ENCODE data around the gene ZAP70.
"Not testable (repeated sequence)": the region's sequence is repeated elsewhere in the genome, so short reads cannot be mapped to it uniquely, and the experiment has no call there.

Gene ZAP70

GRCh38 chr2:97707362-97708047 is 5.9 kb upstream of the ZAP70 start:
- H3K9me3 Mint-ChIP-seq, result no peaks in the 10 kb centered on the region
- H3K4me3 Mint-ChIP-seq, result no peak overlapping the region
- ATAC-seq, result no peak
- peaks cover 28% of the 10 kb centered on the region for H3K4me1 Mint-ChIP-seq
- no peak overlapping the region for H3K27ac Mint-ChIP-seq
- H3K36me3 Mint-ChIP-seq, result no peaks in the 10 kb centered on the region
- DNase-seq (ENCODE audit: low spot score in 2 of 2), result no peak

DNA sequence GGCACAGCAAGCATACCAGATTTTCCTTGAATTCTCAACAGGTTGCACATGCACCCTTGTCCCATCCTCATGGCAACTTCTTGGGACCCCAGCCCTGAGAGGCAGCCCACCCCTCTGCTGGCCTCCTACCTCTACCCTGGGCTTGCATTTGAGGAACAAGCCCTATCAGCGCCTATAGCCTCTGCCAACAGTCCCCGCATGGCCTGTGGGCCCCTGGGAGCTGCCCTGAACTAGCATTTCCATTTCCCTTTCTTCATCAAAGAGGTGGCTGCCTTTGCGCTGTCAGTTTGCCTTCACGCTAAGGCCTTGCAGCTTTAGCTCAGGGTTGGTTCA is 5.4 kb upstream of the ZAP70 start:
- H3K36me3 Mint-ChIP-seq, result no peaks in the 10 kb centered on the region
- H3K4me1 Mint-ChIP-seq, result peaks cover 33% of the 10 kb centered on the region
- H3K9me3 Mint-ChIP-seq, result no peaks in the 10 kb centered on the region
- no peak overlapping the region for H3K27ac Mint-ChIP-seq
- H3K4me3 Mint-ChIP-seq, result no peak overlapping the region
- ATAC-seq, result no peak
- no peak for DNase-seq (ENCODE audit: low spot score in 2 of 2)

DNA sequence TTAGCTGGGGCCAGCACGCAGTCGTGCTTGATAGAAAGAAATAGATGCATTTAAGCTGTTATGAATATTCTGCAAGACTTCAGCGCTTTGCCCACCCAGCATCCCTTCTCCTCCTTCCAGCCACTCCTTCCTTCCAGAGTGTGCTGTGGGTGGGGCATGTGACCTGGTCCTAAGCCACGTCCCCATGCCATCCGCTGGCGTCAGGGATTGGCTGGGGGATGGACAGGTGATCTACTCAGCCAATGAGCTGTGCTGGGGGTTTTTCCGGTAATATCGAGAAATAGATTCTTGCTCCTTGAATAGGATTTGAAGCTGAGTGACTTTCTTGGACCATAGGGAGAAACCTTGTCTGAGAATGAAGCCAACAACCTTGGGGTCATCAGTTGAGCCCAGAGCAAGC is 4.8 kb upstream of the ZAP70 start:
- Mint-ChIP-seq H3K4me1 (peaks cover 39% of the 10 kb centered on the region), H3K36me3 (peaks cover 4% of the 10 kb centered on the region), H3K27ac (no peak overlapping the region), H3K9me3 (no peaks in the 10 kb centered on the region), H3K4me3 (no peak overlapping the region)
- ATAC-seq (no peak), DNase-seq (ENCODE audit: low spot score in 2 of 2) (no peak)

- Mint-ChIP-seq H3K36me3 (peaks cover 31% of the 10 kb centered on the region), H3K4me3 (peak overlapping the region; percentile 93), H3K27ac (peak overlapping the region; percentile 99), H3K9me3 (no peaks in the 10 kb centered on the region), H3K4me1 (peaks cover 66% of the 10 kb centered on the region)
- no peak for ATAC-seq
- no peak for DNase-seq (ENCODE audit: low spot score in 2 of 2)
Measured at GRCh38 chr2:97711394-97711711, 2.0 kb upstream of the ZAP70 start.

DNA sequence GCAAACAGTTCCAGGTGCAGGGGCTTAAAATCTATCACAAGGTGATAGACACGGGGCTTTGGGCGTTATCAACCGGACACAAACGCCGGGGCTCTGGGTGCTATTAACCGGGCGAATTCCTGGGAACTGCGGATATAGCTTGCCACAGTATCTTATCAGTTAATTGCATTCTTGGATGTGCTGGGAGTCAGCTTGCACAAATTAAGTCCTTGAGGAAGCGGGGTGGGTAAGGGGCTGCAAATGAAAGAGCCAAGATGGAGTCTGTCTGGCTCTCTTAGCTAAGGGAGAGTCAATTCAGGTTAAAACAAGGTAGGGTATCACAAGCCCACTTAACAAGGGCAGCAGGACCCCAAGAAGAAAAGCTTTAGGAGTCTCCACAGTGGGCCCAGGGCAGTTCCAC is 1.2 kb upstream of the ZAP70 start:
- Mint-ChIP-seq H3K4me1 (peaks cover 75% of the 10 kb centered on the region), H3K27ac (peak overlapping the region; percentile 99)
- ATAC-seq, result not testable (repeated sequence)

GRCh38 chr2:97712693-97713295 is 582 bp upstream of the ZAP70 start:
- peak overlapping the region; percentile 93 for H3K4me3 Mint-ChIP-seq
- H3K4me1 Mint-ChIP-seq, result peaks cover 81% of the 10 kb centered on the region
- peak overlapping the region; percentile 99 for H3K27ac Mint-ChIP-seq
- ATAC-seq (peak; percentile 47), DNase-seq (ENCODE audit: low spot score in 2 of 2) (peak; percentile 26 to 63)
- no peaks in the 10 kb centered on the region for H3K9me3 Mint-ChIP-seq
- H3K36me3 Mint-ChIP-seq, result peaks cover 46% of the 10 kb centered on the region

More for the DNA sequence above, 1.2 kb upstream of the ZAP70 start:
- H3K4me3 Mint-ChIP-seq, result peak overlapping the region; percentile 93
- DNase-seq (ENCODE audit: low spot score in 2 of 2); H3K9me3 Mint-ChIP-seq: not testable (repeated sequence)
- H3K36me3 Mint-ChIP-seq, result peaks cover 40% of the 10 kb centered on the region

GRCh38 chr2:97714084-97714949 is 941 bp downstream of the ZAP70 start:
- H3K36me3 Mint-ChIP-seq, result peaks cover 61% of the 10 kb centered on the region
- H3K4me3 Mint-ChIP-seq, result peak overlapping the region; percentile 93
- ATAC-seq (peak; percentile 57), DNase-seq (ENCODE audit: low spot score in 2 of 2) (peak in 1 of 2 donors; percentile 70)
- no peaks in the 10 kb centered on the region for H3K9me3 Mint-ChIP-seq
- H3K4me1 Mint-ChIP-seq, result peaks cover 96% of the 10 kb centered on the region
- peak overlapping the region; percentile 99 for H3K27ac Mint-ChIP-seq

DNA sequence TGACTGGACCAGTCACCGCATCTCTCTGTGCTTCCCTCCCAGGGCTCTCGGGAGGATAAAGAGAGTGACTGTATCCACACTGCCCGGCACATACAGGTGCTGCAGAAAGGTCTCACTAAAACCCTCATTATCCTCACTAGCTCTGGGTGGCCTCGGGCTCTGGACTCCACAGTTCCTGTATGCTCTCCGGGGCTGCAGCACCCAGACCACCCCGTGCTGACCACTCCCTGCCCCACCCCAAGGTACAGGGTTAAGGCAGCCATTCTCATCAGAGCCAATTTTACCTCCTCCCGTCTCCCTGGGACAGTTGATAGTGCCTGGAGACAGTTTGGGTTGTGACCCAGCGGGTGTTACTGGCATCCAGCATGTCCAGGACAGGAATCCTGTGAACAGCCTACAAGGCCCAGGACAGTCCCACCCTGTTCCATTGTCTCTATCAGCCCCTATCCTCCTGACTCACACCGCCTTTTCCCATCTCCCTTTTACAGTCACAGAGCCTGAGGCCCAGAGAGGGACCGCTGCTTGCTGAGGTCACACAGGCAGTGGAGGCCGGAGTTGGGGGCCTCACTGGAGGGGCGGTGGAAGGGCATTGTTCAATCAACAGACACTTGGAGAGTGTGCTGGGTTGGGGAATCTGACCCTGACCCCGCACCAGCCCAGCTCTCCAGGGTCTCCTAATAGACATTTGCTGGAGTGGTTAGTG is 1.7 kb downstream of the ZAP70 start:
- H3K27ac Mint-ChIP-seq, result peak overlapping the region; percentile 99
- H3K36me3 Mint-ChIP-seq, result peaks cover 69% of the 10 kb centered on the region
- H3K9me3 Mint-ChIP-seq, result no peaks in the 10 kb centered on the region
- H3K4me1 Mint-ChIP-seq, result peaks cover 98% of the 10 kb centered on the region
- H3K4me3 Mint-ChIP-seq, result peak overlapping the region; percentile 93
- ATAC-seq, result no peak
- no peak for DNase-seq (ENCODE audit: low spot score in 2 of 2)

- peak overlapping the region; percentile 99 for H3K27ac Mint-ChIP-seq
- H3K36me3 Mint-ChIP-seq, result peaks cover 79% of the 10 kb centered on the region
- H3K4me1 Mint-ChIP-seq, result peaks cover 97% of the 10 kb centered on the region
- ATAC-seq, result no peak
- H3K4me3 Mint-ChIP-seq, result peak overlapping the region; percentile 93
- no peak for DNase-seq (ENCODE audit: low spot score in 2 of 2)
- no peaks in the 10 kb centered on the region for H3K9me3 Mint-ChIP-seq
Measured at GRCh38 chr2:97715951-97716694, 2.7 kb downstream of the ZAP70 start.

DNA sequence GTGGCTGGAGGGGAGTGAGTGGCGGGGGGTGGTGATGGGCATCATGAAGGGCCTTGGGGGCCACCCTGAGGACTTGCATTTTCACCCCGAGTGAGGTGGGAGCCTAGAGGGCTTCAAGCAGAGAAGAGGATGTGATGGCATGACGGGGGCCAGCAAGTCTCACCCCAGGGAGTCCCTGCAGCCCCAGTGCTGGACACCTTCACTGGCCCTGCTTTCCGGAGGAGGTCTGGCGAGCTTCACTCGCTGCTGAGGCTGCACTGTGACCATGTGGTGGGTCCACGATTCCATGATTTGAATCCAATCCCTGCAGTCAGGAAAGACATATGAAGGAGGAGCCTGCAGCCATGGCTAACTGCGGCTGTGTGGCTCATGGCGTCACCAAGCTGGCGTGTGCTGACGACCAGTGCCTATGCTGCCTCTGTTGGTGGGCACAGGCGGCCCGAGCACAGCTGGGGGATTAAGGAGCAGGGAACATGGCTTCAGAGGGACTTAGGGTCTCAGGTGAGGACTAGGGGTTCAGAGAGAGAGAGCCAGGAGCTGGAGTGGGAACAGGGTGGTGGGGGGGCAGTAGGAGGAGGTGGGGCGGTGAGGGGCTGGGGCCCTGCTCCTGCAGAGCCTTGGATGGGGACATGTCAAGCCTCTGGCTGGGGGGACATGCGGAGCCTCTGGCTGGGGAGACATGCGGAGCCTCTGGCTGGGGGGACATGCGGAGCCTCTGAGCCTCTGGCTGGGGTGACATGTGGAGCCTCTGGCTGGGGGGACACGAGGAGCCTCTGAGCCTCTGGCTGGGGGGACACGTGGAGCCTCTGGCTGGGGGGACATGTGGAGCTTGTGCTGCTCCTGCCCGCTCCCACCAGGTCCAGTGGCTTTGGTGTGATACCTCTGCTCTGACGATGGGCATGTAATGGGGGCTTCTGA is 3.6 kb downstream of the ZAP70 start:
- Mint-ChIP-seq H3K4me3 (peak overlapping the region; percentile 93), H3K27ac (peak overlapping the region; percentile 99), H3K4me1 (peaks cover 91% of the 10 kb centered on the region), H3K9me3 (no peaks in the 10 kb centered on the region), H3K36me3 (peaks cover 87% of the 10 kb centered on the region)
- DNase-seq (ENCODE audit: low spot score in 2 of 2), result no peak
- ATAC-seq, result no peak

GRCh38 chr2:97717613-97717995 is 4.2 kb downstream of the ZAP70 start:
- Mint-ChIP-seq H3K4me3 (peak overlapping the region; percentile 93), H3K4me1 (peaks cover 91% of the 10 kb centered on the region), H3K36me3 (peaks cover 94% of the 10 kb centered on the region)

DNA sequence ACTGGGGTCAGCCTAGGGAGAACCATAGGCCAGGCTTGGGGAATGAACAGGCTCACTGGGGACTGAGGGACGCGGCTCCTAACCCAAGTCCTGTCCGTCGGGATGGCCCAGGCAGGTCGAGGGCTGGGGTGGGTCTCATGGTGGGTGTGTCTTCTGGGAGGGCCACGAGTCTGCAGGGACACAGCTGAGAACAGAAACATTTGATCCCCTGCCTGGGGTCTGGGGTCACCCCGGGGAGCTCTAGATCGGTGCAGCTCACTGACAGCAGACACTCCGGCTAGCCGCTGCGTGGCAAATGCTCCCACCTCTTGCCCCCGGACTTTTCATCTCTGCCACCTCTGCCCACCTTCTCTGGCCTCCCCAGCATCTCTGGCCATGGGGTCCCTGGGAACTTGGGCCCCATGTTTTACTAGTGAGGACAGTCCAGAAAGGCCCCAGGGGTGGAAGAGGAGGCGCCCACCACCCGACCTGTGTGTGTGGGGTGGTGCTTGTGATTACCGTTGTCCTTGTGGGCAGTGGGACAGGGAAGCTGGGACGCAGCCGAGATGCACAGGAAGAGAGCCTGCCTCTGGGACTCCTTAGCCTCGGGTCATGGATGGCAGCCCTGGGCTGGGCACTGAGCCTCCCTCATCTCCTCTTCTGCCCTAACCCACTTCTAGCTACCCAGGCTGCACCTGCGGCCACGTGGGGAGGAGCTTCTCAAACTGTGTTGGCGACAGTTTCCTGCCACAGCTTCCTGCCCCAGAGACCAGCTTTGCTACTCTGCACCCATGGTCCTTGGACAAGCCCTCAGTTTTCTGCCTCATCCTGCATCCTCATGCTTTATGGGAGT is 4.9 kb downstream of the ZAP70 start:
- Mint-ChIP-seq H3K4me3 (peak overlapping the region; percentile 93), H3K27ac (peak overlapping the region; percentile 99), H3K36me3 (peaks cover 100% of the 10 kb centered on the region), H3K4me1 (peaks cover 91% of the 10 kb centered on the region), H3K9me3 (no peaks in the 10 kb centered on the region)
- peak; percentile 52 to 81 for DNase-seq (ENCODE audit: low spot score in 2 of 2)
- peak; percentile 80 for ATAC-seq

More at GRCh38 chr2:97717613-97717995, 4.2 kb downstream of the ZAP70 start:
- no peak for DNase-seq (ENCODE audit: low spot score in 2 of 2)
- H3K27ac Mint-ChIP-seq, result peak overlapping the region; percentile 99
- no peak for ATAC-seq
- no peaks in the 10 kb centered on the region for H3K9me3 Mint-ChIP-seq

DNA sequence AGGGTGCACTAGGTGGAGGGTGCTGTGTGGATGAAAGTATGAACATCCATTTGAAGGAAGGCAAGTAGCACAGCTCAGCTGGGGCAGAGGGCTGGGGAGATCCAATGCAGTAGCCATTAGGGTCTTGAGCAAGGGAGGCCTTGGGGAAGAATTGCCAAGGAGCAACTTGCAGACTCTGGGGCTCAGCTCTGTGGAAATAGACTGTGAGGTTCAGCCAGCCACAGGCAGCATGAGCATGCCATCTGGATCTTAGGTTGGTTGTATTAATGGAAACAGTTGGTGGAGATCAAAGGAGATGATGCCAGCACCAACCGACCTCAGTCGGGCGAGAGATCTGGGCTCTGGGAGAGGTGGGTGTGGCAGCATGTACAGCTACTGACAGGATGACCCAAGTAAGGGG is 5.6 kb downstream of the ZAP70 start:
- no peaks in the 10 kb centered on the region for H3K9me3 Mint-ChIP-seq
- H3K36me3 Mint-ChIP-seq, result peaks cover 100% of the 10 kb centered on the region
- peak overlapping the region; percentile 93 for H3K4me3 Mint-ChIP-seq
- peak overlapping the region; percentile 99 for H3K27ac Mint-ChIP-seq
- H3K4me1 Mint-ChIP-seq, result peaks cover 90% of the 10 kb centered on the region
- DNase-seq (ENCODE audit: low spot score in 2 of 2), result no peak
- peak; percentile 1 for ATAC-seq
